Spleen (tissue), 11 donors: ENCODE results near the gene PEAK1. TPM values are rescaled to one million over a fixed set of nuclear protein-coding genes. Genes with fewer than 3 reads are reported as not detected.

Source experiments
- DNase-seq: peaks from one replicate; pipeline ENCODE4 v3.0.0-alpha.2; 2020
- H3K27ac ChIP-seq, 8 donors: fragments of 200-600 bp; sonication (generic) in 7 of 8; 1 replicate in 4 of 8; 2 replicates in 4 of 8; pipeline versions ENCODE4 v1.5.0 to v1.8.0; 2016 to 2021; ENCODE audit warnings: inconsistent platforms in 4 of 8, mild to moderate bottlenecking in 4 of 8, moderate library complexity in 1 of 8
- H3K27me3 ChIP-seq, 7 donors: fragments of 200-600 bp; sonication (generic) in 6 of 7; replicated peaks in 1 of 7; 1 replicate in 4 of 7; 2 replicates in 3 of 7; pipeline versions ENCODE4 v1.5.0 to v1.8.0; 2016 to 2021; ENCODE audit warnings: inconsistent platforms in 3 of 7, mild to moderate bottlenecking in 1 of 7
- H3K36me3 ChIP-seq, 6 donors: fragments of 200-600 bp; sonication (generic) in 5 of 6; 1 replicate in 4 of 6; 2 replicates in 2 of 6; pipeline versions ENCODE4 v1.5.0 to v1.8.0; 2016 to 2021; ENCODE audit warnings: inconsistent platforms in 2 of 6
- H3K4me1 ChIP-seq, 6 donors: fragments of 200-600 bp; sonication (generic) in 5 of 6; 1 replicate in 3 of 6; 2 replicates in 3 of 6; pipeline versions ENCODE4 v1.5.0 to v1.8.0; 2016 to 2021; ENCODE audit warnings: inconsistent platforms in 3 of 6
- H3K4me3 ChIP-seq, 8 donors: fragments of 200-600 bp; sonication (generic) in 7 of 8; 1 replicate in 4 of 8; 2 replicates in 4 of 8; pipeline versions ENCODE4 v1.5.0 to v1.8.0; 2016 to 2021; ENCODE audit warnings: inconsistent platforms in 4 of 8, mild to moderate bottlenecking in 4 of 8, moderate library complexity in 2 of 8
- H3K9me3 ChIP-seq, 8 donors: fragments of 200-600 bp; sonication (generic) in 7 of 8; 1 replicate in 4 of 8; 2 replicates in 4 of 8; pipeline versions ENCODE4 v1.5.0 to v1.8.0; 2016 to 2021; ENCODE audit warnings: inconsistent platforms in 4 of 8
- CTCF ChIP-seq, 11 experiments: fragments of 200-600 bp in 7 of 11; fragments of 450-650 bp in 4 of 11; sonication (generic) in 4 of 11; IDR thresholded peaks in 8 of 11; conservative IDR thresholded peaks in 3 of 11; 1 replicate in 7 of 11; 2 replicates in 4 of 11; pipeline versions ENCODE4 v1.4.0 to v1.8.0; 2016 to 2021; ENCODE audit warnings: antibody characterized with exemption in 11 of 11, inconsistent platforms in 4 of 11, mild to moderate bottlenecking in 1 of 11
- POLR2A ChIP-seq, 3 donors: fragments of 450-650 bp; IDR thresholded peaks; one replicate each; pipeline ENCODE4 v1.5.1; 2017; ENCODE audit warnings: antibody characterized with exemption in 3 of 3, mild to moderate bottlenecking in 1 of 3
- POLR2AphosphoS5 ChIP-seq, 3 donors: sonication (generic); formaldehyde crosslinking; IDR thresholded peaks; one replicate each; pipeline ENCODE4 v1.5.1; 2017; ENCODE audit warnings: antibody characterized with exemption in 3 of 3
- WGBS, 5 donors: extraction: QIAGEN DNeasy Blood & Tissue Kit in 3 of 5; methylation state at CpG; one replicate each; pipeline versions ENCODE4 v1.1.5 to v1.1.7; 2013 to 2018; 5-methylcytosine and 5-hydroxymethylcytosine counted together
- intact Hi-C: fragments of 100-400 bp; cut with DNase I; formaldehyde crosslinking; loops from one replicate; pipeline ENCODE4 v1.15.0; 2023; ENCODE audit warnings: low total_unique reads
- polyA plus RNA-seq, 3 donors: library from polyadenylated mRNA; stranded (reverse); fragments of 200-250 nt; gene quantifications; one replicate each; pipeline ENCODE4 v1.2.1, GENCODE V29; 2013
- total RNA-seq, 7 donors: library from RNA; depleted of rRNA in 3 of 7; stranded (reverse); fragments of >200 nt in 3 of 7; fragmentation: NEBNext Ultra II Directional in 4 of 7; extraction: Animal tissue kit (Norgen Biotek cat#: 25700) in 4 of 7; gene quantifications; one replicate each; pipeline versions ENCODE4 v1.1.0 to v1.2.1, GENCODE V29; 2016 to 2021
- donor health status: healthy with polysubstance abuse.
- donor health status: DM: no; HTN: no; CAD: no; lungs with moderate emphysema.
- donor health status: DM: no; HTN: no; CAD: no.
- donor health status: Bipolar disorder and iron deficiency.
- donor health status: healthy.
- donor health status: DM: no; HTN: no; CAD: no.
- donor health status: DM: yes; HTN: yes; CAD: no.

The PEAK1 gene
- total and polyA plus RNA-seq, 10 donors: 5.0 to 415 (median 175) TPM

- TF ChIP-seq POLR2A (IDR thresholded peaks at IDR 0.05) (no peak), POLR2AphosphoS5 (IDR thresholded peaks at IDR 0.05) (no peak), CTCF (IDR thresholded peaks at IDR 0.05 in 8 of 11, conservative IDR thresholded peaks at IDR 0.05 in 3 of 11) (no peak)
- 85 to 95% (median 91%) methylated on average over 8 of the region's 8 CpGs for WGBS, 5 donors
- Histone ChIP-seq H3K9me3 (no peaks in the 10 kb centered on the region), H3K36me3 (no peaks in the 10 kb centered on the region), H3K4me1 (peaks cover 0 to 21% (median 0%) of the 10 kb centered on the region in 6 donors), H3K27ac (no peak overlapping the region), H3K27me3 (no peaks in the 10 kb centered on the region), H3K4me3 (no peak overlapping the region)
- intact Hi-C loops: no loop called here
- no peak for DNase-seq
Measured at GRCh38 chr15:77370580-77370979, 49.3 kb downstream of the PEAK1 start.

GRCh38 chr15:77369168-77369567, 50.7 kb downstream of the PEAK1 start:
- DNase-seq: no peak
- H3K4me3 ChIP-seq: no peak overlapping the region
- intact Hi-C loops: no loop called here

GRCh38 chr15:77367631-77368030, 52.3 kb downstream of the PEAK1 start:
- H3K9me3 ChIP-seq: no peaks in the 10 kb centered on the region
- no peak overlapping the region for H3K27ac ChIP-seq
- intact Hi-C loops: no loop called here
- 85 to 94% (median 91%) methylated on average over 2 of the region's 2 CpGs for WGBS, 5 donors
- no peaks in the 10 kb centered on the region for H3K27me3 ChIP-seq
- H3K4me3 ChIP-seq: no peak overlapping the region
- TF ChIP-seq POLR2AphosphoS5 (IDR thresholded peaks at IDR 0.05): no peak
- no peak for TF ChIP-seq POLR2A (IDR thresholded peaks at IDR 0.05)
- TF ChIP-seq CTCF (IDR thresholded peaks at IDR 0.05 in 8 of 11, conservative IDR thresholded peaks at IDR 0.05 in 3 of 11): no peak
- H3K4me1 ChIP-seq: peaks cover 0 to 10% (median 0%) of the 10 kb centered on the region in 6 donors
- peaks cover 0 to 20% (median 6%) of the 10 kb centered on the region in 6 donors for H3K36me3 ChIP-seq
- DNase-seq: no peak

More at GRCh38 chr15:77369168-77369567, 50.7 kb downstream of the PEAK1 start:
- Histone ChIP-seq H3K4me1 (peaks cover 0 to 12% (median 0%) of the 10 kb centered on the region in 6 donors), H3K9me3 (no peaks in the 10 kb centered on the region), H3K27ac (no peak overlapping the region), H3K36me3 (peaks cover 0 to 4% (median 1%) of the 10 kb centered on the region in 6 donors), H3K27me3 (no peaks in the 10 kb centered on the region)
- WGBS, 5 donors: 55 to 85% (median 73%) methylated on average over 4 of the region's 4 CpGs
- TF ChIP-seq CTCF (IDR thresholded peaks at IDR 0.05 in 8 of 11, conservative IDR thresholded peaks at IDR 0.05 in 3 of 11): no peak
- TF ChIP-seq POLR2A (IDR thresholded peaks at IDR 0.05): no peak
- no peak for TF ChIP-seq POLR2AphosphoS5 (IDR thresholded peaks at IDR 0.05)

GRCh38 chr15:77361456-77361855, 58.4 kb downstream of the PEAK1 start:
- Histone ChIP-seq H3K36me3 (peaks cover 0 to 50% (median 6%) of the 10 kb centered on the region in 6 donors), H3K27me3 (no peaks in the 10 kb centered on the region), H3K4me1 (peaks cover 0 to 13% (median 0%) of the 10 kb centered on the region in 6 donors), H3K9me3 (no peaks in the 10 kb centered on the region), H3K27ac (no peak overlapping the region), H3K4me3 (no peak overlapping the region)
- WGBS, 5 donors: 73 to 90% (median 84%) methylated on average over 1 of the region's 1 CpG
- no peak for TF ChIP-seq CTCF (IDR thresholded peaks at IDR 0.05 in 8 of 11, conservative IDR thresholded peaks at IDR 0.05 in 3 of 11)
- no peak for TF ChIP-seq POLR2AphosphoS5 (IDR thresholded peaks at IDR 0.05)
- no peak for TF ChIP-seq POLR2A (IDR thresholded peaks at IDR 0.05)
- DNase-seq: no peak
- intact Hi-C loops: no loop called here
